Panc1 (cell line): ENCODE data around the gene NR3C1. TPM values are rescaled to one million over a fixed set of nuclear protein-coding genes. Genes with fewer than 3 reads are reported as not detected.

ENCODE experiments used
- ATAC-seq: fragments of 200-7000 bp; cut with Tn5 transposase; 2 replicates; pipeline ENCODE4 v1.9.1; 2020; ENCODE audit warnings: mild to moderate bottlenecking, moderate library complexity
- BruUV-seq: library from RNA; stranded (reverse); fragments of 400-500 nt; replicated peaks from 2 replicates; lab custom pipeline; 2021; lab: Mats Ljungman, UMichigan
- CTCF ChIA-PET: fragments of 300-600 bp; sonication (Branson Sonifier 250); formaldehyde crosslinking; loops from one replicate; lab custom pipeline; 2022; ENCODE audit warnings: antibody characterized with exemption; lab: Charles Lee
- POLR2A ChIA-PET: fragments of 300-600 bp; sonication (Branson Sonifier 250); formaldehyde crosslinking; loops from one replicate; lab custom pipeline; 2022; ENCODE audit warnings: antibody characterized with exemption; lab: Charles Lee
- DNase-seq: peaks from one replicate; pipeline ENCODE4 v3.0.0-alpha.2; 2010; ENCODE audit warnings: low read depth, low spot score
- H3K27ac ChIP-seq: 2 replicates; pipeline ENCODE4 v1.5.1; 2011; ENCODE audit warnings: mild to moderate bottlenecking, low read length, inconsistent platforms
- H3K27me3 ChIP-seq: fragments of 200-500 bp; sonication (Bioruptor generic); 2 replicates; pipeline ENCODE4 v1.6.0; 2014; ENCODE audit warnings: low read length, inconsistent platforms; ENCODE audit not compliant: control insufficient read depth, insufficient read depth
- H3K36me3 ChIP-seq: fragments of 200-500 bp; sonication (Bioruptor generic); 2 replicates; pipeline ENCODE4 v1.5.1; 2014; ENCODE audit warnings: inconsistent platforms, mild to moderate bottlenecking, low read length, moderate library complexity; ENCODE audit not compliant: control insufficient read depth, insufficient read depth
- H3K4me1 ChIP-seq: 2 replicates; pipeline ENCODE4 v1.5.1; 2011; ENCODE audit warnings: inconsistent platforms, mild to moderate bottlenecking, low read length, moderate library complexity; ENCODE audit not compliant: control insufficient read depth, insufficient read depth
- H3K4me3 ChIP-seq, 2 experiments: 2 replicates each; pipeline ENCODE4 v1.5.1; 2011 to 2012; ENCODE audit warnings: low read depth in 2 of 2, low read length in 2 of 2, mild to moderate bottlenecking in 2 of 2, inconsistent platforms in 1 of 2, moderate library complexity in 1 of 2
- H3K9me3 ChIP-seq: fragments of 200-500 bp; sonication (Bioruptor generic); 2 replicates; pipeline ENCODE4 v1.5.1; 2014; ENCODE audit warnings: low read depth, mild to moderate bottlenecking, inconsistent platforms, low read length, moderate library complexity; ENCODE audit not compliant: control insufficient read depth, insufficient read depth
- CTCF ChIP-seq: fragments of 450-650 bp; IDR thresholded peaks from 2 replicates; pipeline ENCODE4 v1.5.1; 2017; ENCODE audit warnings: mild to moderate bottlenecking
- POLR2AphosphoS5 ChIP-seq: IDR thresholded peaks from 2 replicates; pipeline ENCODE4 v1.6.1; 2012; ENCODE audit warnings: mild to moderate bottlenecking, low read depth, low read length, moderate library complexity
- REST ChIP-seq, 2 experiments: IDR thresholded peaks; 2 replicates each; pipeline ENCODE4 v1.6.1; 2011 to 2012; ENCODE audit warnings: low read depth in 2 of 2, control low read depth in 1 of 2, low read length in 1 of 2, mild to moderate bottlenecking in 1 of 2, moderate library complexity in 1 of 2; ENCODE audit not compliant: insufficient read depth in 1 of 2
- SIN3A ChIP-seq: IDR thresholded peaks from 2 replicates; pipeline ENCODE4 v1.6.1; 2012; ENCODE audit warnings: low read depth, mild to moderate bottlenecking, low read length, moderate library complexity, borderline replicate concordance; ENCODE audit not compliant: insufficient read depth
- TCF7L2 ChIP-seq: IDR thresholded peaks from 2 replicates; pipeline ENCODE4 v1.6.1; 2011; ENCODE audit warnings: mild to moderate bottlenecking, low read depth, low read length, inconsistent platforms
- in situ Hi-C: cut with HindIII; loops from 2 replicates; pipeline ENCODE4 v1.10.0; 2016; ENCODE audit warnings: low sequenced_read_pairs, low pct_unique_long_range_greater_than_20kb
- intact Hi-C: fragments of 100-400 bp; cut with micrococcal nuclease; formaldehyde crosslinking; loops from one replicate; pipeline ENCODE4 v1.10.0; 2022; ENCODE audit not compliant: unreplicated experiment
- total RNA-seq: library from RNA; stranded (reverse); gene quantifications from one replicate; pipeline ENCODE4 v1.2.1, GENCODE V29; 2021; ENCODE audit not compliant: unreplicated experiment

NR3C1 gene
- total RNA-seq, 1 experiment from 2014 or later, result 52.6 TPM

- no peaks in the 10 kb centered on the region for H3K27me3 ChIP-seq
- intact Hi-C loops (no loop called here), in situ Hi-C loops (no loop called here)
- POLR2A ChIA-PET, result interaction anchor here (0.5 kb wide), 1 partner anchor 86 kb away, joined by 7 read pairs; no protein-coding TSS in a partner anchor
- CTCF ChIA-PET, result no interaction called here
- no peaks in the 10 kb centered on the region for H3K9me3 ChIP-seq
- DNase-seq (no peak), ATAC-seq (no peak)
- H3K4me3 ChIP-seq, result no peak overlapping the region
- no peak overlapping the region for H3K27ac ChIP-seq
- no TSS peak for BruUV-seq
- TF ChIP-seq REST (IDR thresholded peaks at IDR 0.05; ENCODE audit: insufficient read depth in 1 of 2, low read depth in 2 of 2, low read length in 1 of 2) (no peak), SIN3A (no peak), TCF7L2 (no peak)
- no peaks in the 10 kb centered on the region for H3K36me3 ChIP-seq
- peaks cover 19% of the 10 kb centered on the region for H3K4me1 ChIP-seq
These were observed 28.8 kb downstream of the NR3C1 start for GRCh38 chr5:143374496-143375217.

- no peaks in the 10 kb centered on the region for H3K9me3 ChIP-seq
- H3K4me3 ChIP-seq, result no peak overlapping the region
- no peak for TF ChIP-seq CTCF
- TF ChIP-seq POLR2AphosphoS5, result no peak
- TF ChIP-seq SIN3A, result no peak
- no peak for TF ChIP-seq TCF7L2
- no peak for TF ChIP-seq REST (IDR thresholded peaks at IDR 0.05; ENCODE audit: insufficient read depth in 1 of 2, low read depth in 2 of 2, low read length in 1 of 2)
- DNase-seq, result no peak
- intact Hi-C loops (no loop called here), in situ Hi-C loops (no loop called here)
- no peak overlapping the region for H3K27ac ChIP-seq
- no peaks in the 10 kb centered on the region for H3K27me3 ChIP-seq
- H3K36me3 ChIP-seq, result no peaks in the 10 kb centered on the region
- ChIA-PET POLR2A (no interaction called here), CTCF (no interaction called here)
- no TSS peak for BruUV-seq
- no peak for ATAC-seq
- H3K4me1 ChIP-seq, result peaks cover 19% of the 10 kb centered on the region
These were observed 30.4 kb downstream of the NR3C1 start for GRCh38 chr5:143373076-143373475.
